ENCODE measurements around the gene SLC39A9.

DNA sequence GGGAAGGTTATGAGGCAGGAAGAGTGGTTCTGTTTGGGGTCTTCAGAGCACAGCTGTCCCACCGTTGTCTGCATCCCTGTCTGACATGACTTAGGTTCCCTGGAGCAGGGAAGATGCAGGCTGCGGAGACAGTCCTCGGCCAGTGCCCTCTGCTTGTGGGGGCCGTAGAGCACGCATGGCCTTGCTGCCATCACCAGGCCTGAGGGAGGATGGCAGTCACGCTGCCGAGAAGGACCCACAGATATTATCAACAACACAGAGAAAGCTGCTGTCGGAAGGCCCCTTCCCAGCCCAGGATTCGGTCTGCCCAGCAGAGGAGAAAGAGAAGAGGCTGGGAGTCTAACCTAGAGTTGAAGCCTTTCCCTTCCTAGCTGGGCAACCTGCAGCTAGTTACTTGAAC is 35.4 kb upstream of the SLC39A9 start:
- TF ChIP-seq, protein P1, sequence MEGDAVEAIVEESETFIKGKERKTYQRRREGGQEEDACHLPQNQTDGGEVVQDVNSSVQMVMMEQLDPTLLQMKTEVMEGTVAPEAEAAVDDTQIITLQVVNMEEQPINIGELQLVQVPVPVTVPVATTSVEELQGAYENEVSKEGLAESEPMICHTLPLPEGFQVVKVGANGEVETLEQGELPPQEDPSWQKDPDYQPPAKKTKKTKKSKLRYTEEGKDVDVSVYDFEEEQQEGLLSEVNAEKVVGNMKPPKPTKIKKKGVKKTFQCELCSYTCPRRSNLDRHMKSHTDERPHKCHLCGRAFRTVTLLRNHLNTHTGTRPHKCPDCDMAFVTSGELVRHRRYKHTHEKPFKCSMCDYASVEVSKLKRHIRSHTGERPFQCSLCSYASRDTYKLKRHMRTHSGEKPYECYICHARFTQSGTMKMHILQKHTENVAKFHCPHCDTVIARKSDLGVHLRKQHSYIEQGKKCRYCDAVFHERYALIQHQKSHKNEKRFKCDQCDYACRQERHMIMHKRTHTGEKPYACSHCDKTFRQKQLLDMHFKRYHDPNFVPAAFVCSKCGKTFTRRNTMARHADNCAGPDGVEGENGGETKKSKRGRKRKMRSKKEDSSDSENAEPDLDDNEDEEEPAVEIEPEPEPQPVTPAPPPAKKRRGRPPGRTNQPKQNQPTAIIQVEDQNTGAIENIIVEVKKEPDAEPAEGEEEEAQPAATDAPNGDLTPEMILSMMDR (IDR thresholded peaks at IDR 0.05; ENCODE audit: low read depth, low read length) = no peak
- TF ChIP-seq MAX (IDR thresholded peaks at IDR 0.05; ENCODE audit: low read depth, low read length) (no peak), POLR2A (IDR thresholded peaks at IDR 0.05; ENCODE audit: extremely low read depth, insufficient read length) (no peak)

Data from NB4 (cell line).